ENCODE measurements around the gene TSPEAR.

GRCh38 chr21:44556879-44557278, 154.5 kb downstream of the TSPEAR start:
- no peak for TF ChIP-seq CTCF (IDR thresholded peaks at IDR 0.05)
- TF ChIP-seq POLR2A (IDR thresholded peaks at IDR 0.05): no peak
